SJSA1 (cell line): ENCODE measurements around the gene FZD7. TPM values are rescaled to one million over a fixed set of nuclear protein-coding genes. Genes with fewer than 3 reads are reported as not detected.
A peak's percentile ranks its signal among the peaks of the same experiment; 100 is the strongest.

Experiments used
- DNase-seq, 2 experiments: peaks; one replicate each; pipeline ENCODE4 v3.0.0-alpha.2; 2015 to 2020; ENCODE audit warnings: low spot score in 2 of 2, low read depth in 1 of 2
- H3K27ac ChIP-seq: fragments of 250-450 bp; sonication (Bioruptor Pico); 2 replicates; pipeline ENCODE4 v1.5.1; 2020; ENCODE audit warnings: mild to moderate bottlenecking, moderate library complexity
- H3K27me3 ChIP-seq: fragments of 250-450 bp; sonication (Bioruptor Pico); replicated peaks from 2 replicates; pipeline ENCODE4 v1.5.1; 2020; ENCODE audit warnings: mild to moderate bottlenecking, moderate library complexity
- H3K36me3 ChIP-seq: fragments of 250-450 bp; sonication (Bioruptor Pico); 2 replicates; pipeline ENCODE4 v1.5.1; 2020; ENCODE audit warnings: mild to moderate bottlenecking
- H3K4me1 ChIP-seq: fragments of 250-450 bp; sonication (Bioruptor Pico); replicated peaks from 2 replicates; pipeline ENCODE4 v1.6.1; 2021; ENCODE audit warnings: mild to moderate bottlenecking
- H3K4me3 ChIP-seq: fragments of 250-450 bp; sonication (Bioruptor Pico); 2 replicates; pipeline ENCODE4 v1.5.1; 2020; ENCODE audit warnings: mild to moderate bottlenecking
- H3K9me3 ChIP-seq: fragments of 250-450 bp; sonication (Bioruptor Pico); replicated peaks from 2 replicates; pipeline ENCODE4 v1.5.1; 2020; ENCODE audit warnings: mild to moderate bottlenecking
- total RNA-seq: library from RNA; depleted of rRNA; stranded (reverse); fragments of >200 nt; shearing (Covaris generic); gene quantifications from 2 replicates; pipeline ENCODE4 v1.2.3, GENCODE V29; 2014

The FZD7 gene
- total RNA-seq, 1 experiment from 2014 or later = 90.7 TPM

- no peaks in the 10 kb centered on the region for H3K36me3 ChIP-seq
- no peak for DNase-seq
- H3K9me3 ChIP-seq = no peaks in the 10 kb centered on the region
- no peak overlapping the region for H3K4me3 ChIP-seq
- H3K27ac ChIP-seq = no peak overlapping the region
- H3K4me1 ChIP-seq = peaks cover 9% of the 10 kb centered on the region
- no peaks in the 10 kb centered on the region for H3K27me3 ChIP-seq
Observed at GRCh38 chr2:202002381-202002780, 31.3 kb upstream of the FZD7 start.

DNA sequence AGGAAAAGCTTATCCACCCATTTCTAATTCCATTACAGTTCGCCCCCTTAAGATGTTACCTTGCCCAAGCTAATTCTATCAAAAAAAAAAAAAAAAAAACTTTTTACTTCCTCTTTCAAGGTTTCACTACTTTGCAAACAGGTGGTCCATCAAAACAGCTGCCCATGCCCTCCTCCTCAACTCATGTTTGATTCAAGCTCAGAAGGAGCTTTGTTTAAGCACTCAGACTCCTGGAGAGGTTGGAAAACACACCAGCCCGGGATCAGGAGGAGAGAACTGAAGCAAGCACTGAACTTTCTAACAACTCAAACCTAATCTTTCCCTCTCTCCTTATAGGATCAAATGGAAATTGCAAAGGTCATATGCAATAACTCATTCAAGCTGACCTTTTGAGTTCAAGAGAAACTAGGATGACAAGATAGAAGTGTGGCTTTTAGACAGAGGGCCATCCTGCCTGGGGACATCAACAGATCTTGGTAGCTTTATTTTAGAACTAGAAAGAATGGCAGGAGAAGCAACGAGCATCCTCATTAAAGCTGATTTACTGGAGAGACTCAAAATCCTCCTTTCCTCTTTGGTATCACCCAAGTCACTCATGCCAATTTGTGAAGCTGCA is 28.3 kb upstream of the FZD7 start:
- Histone ChIP-seq H3K27me3 (no peaks in the 10 kb centered on the region), H3K27ac (no peak overlapping the region), H3K4me1 (peaks cover 9% of the 10 kb centered on the region), H3K36me3 (no peaks in the 10 kb centered on the region), H3K4me3 (no peak overlapping the region), H3K9me3 (no peaks in the 10 kb centered on the region)
- DNase-seq = no peak

- H3K27ac ChIP-seq = no peak overlapping the region
- no peak overlapping the region for H3K4me3 ChIP-seq
- H3K36me3 ChIP-seq = no peaks in the 10 kb centered on the region
- DNase-seq = no peak
- H3K27me3 ChIP-seq = no peaks in the 10 kb centered on the region
- peaks cover 9% of the 10 kb centered on the region for H3K4me1 ChIP-seq
- no peaks in the 10 kb centered on the region for H3K9me3 ChIP-seq
Observed at GRCh38 chr2:202006301-202006700, 27.4 kb upstream of the FZD7 start.

DNA sequence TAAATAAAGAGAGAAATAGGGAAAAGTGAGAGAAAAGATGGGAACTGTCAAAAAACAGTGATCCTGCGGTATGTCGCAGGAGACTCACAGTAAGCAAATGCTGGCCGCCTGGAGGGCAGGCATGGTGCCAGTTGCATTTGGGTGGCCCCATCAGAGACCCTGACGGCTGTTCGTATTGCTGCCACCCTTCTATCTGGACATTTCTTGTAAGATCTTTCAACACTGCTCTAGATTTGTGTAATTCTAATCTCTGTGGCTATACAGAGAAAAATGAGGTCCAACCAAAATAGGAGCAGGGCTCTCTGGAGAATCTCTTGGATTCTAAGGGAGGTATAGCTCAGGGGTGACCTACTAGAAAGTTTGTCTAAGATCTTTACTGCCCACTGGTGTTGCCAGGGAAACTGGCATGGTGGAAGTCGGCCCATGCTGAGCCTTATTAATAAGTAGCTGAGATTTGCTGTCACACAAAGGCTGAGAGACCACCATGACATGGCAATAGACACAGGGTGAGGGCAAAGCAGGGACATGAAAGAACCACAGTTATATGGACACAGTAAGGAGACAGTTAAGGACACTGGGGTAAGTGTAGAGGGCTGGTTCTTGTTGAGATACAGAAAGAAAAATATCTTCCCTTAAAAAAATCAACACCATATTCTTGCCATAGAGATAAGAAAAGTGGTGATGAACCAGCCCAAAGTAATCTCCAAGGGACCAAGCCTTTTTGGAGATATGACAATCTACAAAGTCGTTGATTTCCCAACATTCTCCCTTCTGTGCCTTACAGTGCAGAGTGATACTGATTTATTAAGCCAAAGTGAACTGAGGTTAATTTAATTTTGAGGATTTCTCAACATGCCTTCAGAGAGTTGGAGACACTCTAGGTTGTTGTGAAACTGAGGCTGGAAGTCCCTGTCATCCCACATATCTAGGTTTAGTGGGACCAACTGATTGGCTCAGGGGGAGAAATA is 26.4 kb upstream of the FZD7 start:
- Histone ChIP-seq H3K27me3 (no peaks in the 10 kb centered on the region), H3K36me3 (no peaks in the 10 kb centered on the region), H3K4me3 (no peak overlapping the region), H3K27ac (no peak overlapping the region), H3K4me1 (peaks cover 9% of the 10 kb centered on the region), H3K9me3 (no peaks in the 10 kb centered on the region)
- peak in 1 of 2 experiments; percentile 39 for DNase-seq

DNA sequence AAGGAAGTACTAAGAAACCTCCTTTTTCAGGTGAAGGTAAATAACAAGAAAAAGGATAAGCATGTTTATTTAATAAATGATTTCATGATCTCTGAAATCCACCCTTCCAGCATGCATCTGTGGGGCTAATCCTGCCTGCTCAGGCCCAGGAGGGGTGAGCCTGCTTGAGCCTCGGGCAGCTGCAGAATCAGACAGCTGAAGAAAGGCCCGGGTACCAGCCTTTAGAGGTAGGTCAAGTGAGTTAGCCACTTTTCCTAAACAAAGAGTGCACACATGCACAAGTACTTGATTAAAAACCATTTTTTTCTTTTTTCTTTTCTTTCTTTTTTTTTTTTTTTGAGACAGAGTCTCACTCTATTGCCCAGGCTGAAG is 25.7 kb upstream of the FZD7 start:
- H3K27ac ChIP-seq = no peak overlapping the region
- H3K4me3 ChIP-seq = no peak overlapping the region
- no peak for DNase-seq
- no peaks in the 10 kb centered on the region for H3K9me3 ChIP-seq
- H3K36me3 ChIP-seq = no peaks in the 10 kb centered on the region
- H3K4me1 ChIP-seq = peaks cover 9% of the 10 kb centered on the region
- H3K27me3 ChIP-seq = no peaks in the 10 kb centered on the region

GRCh38 chr2:202009019-202009481 is 24.6 kb upstream of the FZD7 start:
- no peak for DNase-seq
- Histone ChIP-seq H3K4me1 (peaks cover 9% of the 10 kb centered on the region), H3K4me3 (no peak overlapping the region), H3K9me3 (no peaks in the 10 kb centered on the region), H3K27ac (no peak overlapping the region), H3K27me3 (no peaks in the 10 kb centered on the region), H3K36me3 (no peaks in the 10 kb centered on the region)

- H3K27ac ChIP-seq = no peak overlapping the region
- no peaks in the 10 kb centered on the region for H3K9me3 ChIP-seq
- H3K27me3 ChIP-seq = no peaks in the 10 kb centered on the region
- H3K36me3 ChIP-seq = no peaks in the 10 kb centered on the region
- no peak for DNase-seq
- no peak overlapping the region for H3K4me3 ChIP-seq
- H3K4me1 ChIP-seq = peaks cover 9% of the 10 kb centered on the region
Observed at GRCh38 chr2:202009581-202009980, 24.1 kb upstream of the FZD7 start.

DNA sequence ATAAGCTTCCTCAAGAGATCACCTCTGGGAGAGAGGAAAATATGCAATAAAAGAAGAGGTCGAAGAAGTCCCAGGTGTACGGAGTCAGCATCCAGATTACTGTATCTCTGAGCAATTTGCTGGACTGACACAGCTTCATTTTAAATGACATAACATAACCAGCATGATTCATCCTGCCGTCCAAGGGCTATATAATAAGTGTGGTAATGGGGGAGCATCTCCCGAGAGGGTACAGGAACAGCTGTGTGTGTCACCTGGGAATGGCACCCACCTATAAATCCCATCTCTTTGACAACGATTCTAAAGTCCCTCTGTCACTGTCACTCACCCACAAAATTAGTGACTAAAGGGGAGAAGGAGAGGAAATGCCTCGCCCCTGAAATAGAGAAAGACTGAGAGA is 19.3 kb upstream of the FZD7 start:
- H3K9me3 ChIP-seq = no peaks in the 10 kb centered on the region
- H3K36me3 ChIP-seq = no peaks in the 10 kb centered on the region
- no peaks in the 10 kb centered on the region for H3K4me1 ChIP-seq
- H3K27ac ChIP-seq = no peak overlapping the region
- H3K4me3 ChIP-seq = no peak overlapping the region
- DNase-seq = no peak
- no peaks in the 10 kb centered on the region for H3K27me3 ChIP-seq

DNA sequence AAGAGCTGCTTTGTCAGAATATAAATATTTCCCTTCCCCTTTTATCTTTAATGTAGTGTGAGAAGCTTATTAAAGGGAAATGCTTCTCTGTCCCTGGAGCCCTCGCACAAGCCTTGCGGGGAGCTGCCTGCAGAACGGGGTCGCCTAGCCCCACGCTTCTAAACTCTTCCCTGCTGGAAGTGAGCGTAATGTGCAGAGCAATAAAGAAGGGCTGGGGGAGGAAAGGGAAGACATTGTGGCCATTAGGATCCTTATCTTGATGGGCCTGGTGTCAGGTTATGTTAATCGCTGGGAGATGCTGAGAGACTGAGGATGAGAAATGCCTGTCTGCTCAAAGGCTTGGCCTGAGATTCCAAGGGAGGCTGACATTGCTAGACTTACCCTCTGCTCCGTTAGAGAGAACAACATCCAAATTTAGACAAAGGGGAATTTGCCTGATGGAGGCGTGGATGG is 18.9 kb upstream of the FZD7 start:
- DNase-seq = no peak
- Histone ChIP-seq H3K27ac (no peak overlapping the region), H3K27me3 (no peaks in the 10 kb centered on the region), H3K36me3 (no peaks in the 10 kb centered on the region), H3K4me3 (no peak overlapping the region), H3K9me3 (no peaks in the 10 kb centered on the region), H3K4me1 (no peaks in the 10 kb centered on the region)

DNA sequence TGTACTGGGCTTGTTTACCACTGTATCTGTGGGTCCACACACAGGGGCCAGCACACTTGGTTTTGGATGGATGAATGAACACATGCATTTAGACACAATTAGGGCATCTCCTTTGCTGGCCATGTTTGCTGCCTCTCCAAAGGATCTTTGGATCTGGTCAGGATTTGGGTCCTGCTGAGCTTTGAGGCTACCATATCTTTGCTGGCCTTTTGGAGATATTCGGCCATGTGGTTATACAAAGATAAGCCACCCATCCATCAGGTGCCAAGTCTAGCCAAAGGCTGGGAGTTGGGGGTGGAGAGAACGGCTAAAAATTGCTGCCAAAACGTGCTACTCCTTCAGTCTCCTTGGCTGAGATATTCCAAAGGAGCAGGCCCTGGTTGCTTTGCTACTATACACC is 18.2 kb upstream of the FZD7 start:
- Histone ChIP-seq H3K36me3 (no peaks in the 10 kb centered on the region), H3K27ac (no peak overlapping the region), H3K9me3 (no peaks in the 10 kb centered on the region), H3K4me1 (no peaks in the 10 kb centered on the region), H3K27me3 (no peaks in the 10 kb centered on the region), H3K4me3 (no peak overlapping the region)
- no peak for DNase-seq

- Histone ChIP-seq H3K9me3 (no peaks in the 10 kb centered on the region), H3K4me1 (no peaks in the 10 kb centered on the region), H3K4me3 (no peak overlapping the region), H3K36me3 (no peaks in the 10 kb centered on the region), H3K27ac (no peak overlapping the region), H3K27me3 (no peaks in the 10 kb centered on the region)
- DNase-seq = no peak
Observed at GRCh38 chr2:202016579-202017227, 17.0 kb upstream of the FZD7 start.

DNA sequence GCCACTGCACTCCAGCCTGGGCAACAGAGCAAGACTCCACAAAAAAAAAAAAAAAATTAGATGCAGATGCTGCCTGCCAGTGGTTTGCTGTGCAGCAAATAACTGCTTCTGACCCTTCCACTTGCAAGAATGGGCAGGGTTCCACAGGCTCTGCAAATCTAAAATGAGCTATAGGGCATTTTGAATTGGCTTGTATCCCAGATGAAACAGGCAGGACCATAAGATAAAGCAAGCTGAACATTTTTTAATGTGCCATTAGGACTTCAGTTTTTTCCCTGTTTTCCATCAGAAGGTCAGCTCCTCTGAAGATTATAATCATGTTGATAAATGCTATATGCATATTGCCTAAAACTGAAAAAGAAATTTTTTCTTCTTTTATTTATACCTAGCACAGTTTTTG is 15.7 kb upstream of the FZD7 start:
- no peak overlapping the region for H3K27ac ChIP-seq
- no peak for DNase-seq
- no peaks in the 10 kb centered on the region for H3K27me3 ChIP-seq
- no peaks in the 10 kb centered on the region for H3K36me3 ChIP-seq
- H3K9me3 ChIP-seq = no peaks in the 10 kb centered on the region
- H3K4me1 ChIP-seq = no peaks in the 10 kb centered on the region
- no peak overlapping the region for H3K4me3 ChIP-seq

GRCh38 chr2:202018950-202019349 is 14.7 kb upstream of the FZD7 start:
- Histone ChIP-seq H3K27me3 (no peaks in the 10 kb centered on the region), H3K27ac (no peak overlapping the region), H3K4me3 (no peak overlapping the region), H3K4me1 (no peaks in the 10 kb centered on the region), H3K9me3 (no peaks in the 10 kb centered on the region), H3K36me3 (no peaks in the 10 kb centered on the region)
- no peak for DNase-seq
